CD4-positive, alpha-beta memory T cell (primary cell): ENCODE data around the gene PCID2. TPM values are rescaled to one million over a fixed set of nuclear protein-coding genes. Genes with fewer than 3 reads are reported as not detected.

Experiments used
- CTCF ChIA-PET: fragments of 350-600 bp; sonication (Branson Sonifier 250); formaldehyde crosslinking; loops from one replicate; lab custom pipeline; 2021; ENCODE audit warnings: inconsistent platforms; ENCODE audit not compliant: partially characterized antibody; lab: Charles Lee
- POLR2A ChIA-PET: fragments of 350-600 bp; sonication (Branson Sonifier 250); formaldehyde crosslinking; loops from one replicate; lab custom pipeline; 2021; ENCODE audit not compliant: partially characterized antibody; lab: Charles Lee
- DNase-seq, 5 donors: peaks; one replicate each; pipeline versions ENCODE4 v3.0.0 to v3.0.0-alpha.2; 2020 to 2022; ENCODE audit warnings: mixed read lengths in 1 of 5
- H3K27ac ChIP-seq: one replicate; pipeline ENCODE4 v1.7.0; 2013; ENCODE audit warnings: low read depth, low read length
- H3K27me3 ChIP-seq: 2 replicates; pipeline ENCODE4 v1.7.0; 2013; ENCODE audit warnings: mild to moderate bottlenecking, low read length, moderate library complexity; ENCODE audit not compliant: insufficient read depth
- H3K36me3 ChIP-seq: 2 replicates; pipeline ENCODE4 v1.7.0; 2013; ENCODE audit warnings: mild to moderate bottlenecking, low read length, moderate library complexity; ENCODE audit not compliant: insufficient read depth
- H3K4me1 ChIP-seq: 2 replicates; pipeline ENCODE4 v1.7.0; 2013; ENCODE audit warnings: mild to moderate bottlenecking, low read length, moderate library complexity; ENCODE audit not compliant: insufficient read depth
- H3K4me3 ChIP-seq, 2 donors: one replicate each; pipeline ENCODE4 v1.7.0; 2013; ENCODE audit warnings: low read length in 2 of 2, mild to moderate bottlenecking in 1 of 2
- H3K9me3 ChIP-seq, 2 donors: one replicate each; pipeline ENCODE4 v1.7.0; 2013; ENCODE audit warnings: low read length in 2 of 2, control low read depth in 1 of 2; ENCODE audit not compliant: control insufficient read depth in 1 of 2
- H3K27ac Mint-ChIP-seq, 7 donors: one replicate each; pipeline ENCODE4 v1.8.0; 2020 to 2021; ENCODE audit warnings: mixed read lengths in 7 of 7, mild to moderate bottlenecking in 6 of 7, inconsistent platforms in 3 of 7, moderate library complexity in 3 of 7
- H3K27me3 Mint-ChIP-seq, 2 donors: one replicate each; pipeline ENCODE4 v1.8.0; 2020 to 2021; ENCODE audit warnings: mixed read lengths in 2 of 2
- H3K36me3 Mint-ChIP-seq, 2 donors: one replicate each; pipeline ENCODE4 v1.8.0; 2020 to 2021; ENCODE audit warnings: mixed read lengths in 2 of 2, inconsistent platforms in 1 of 2, mild to moderate bottlenecking in 1 of 2
- H3K4me1 Mint-ChIP-seq, 4 donors: one replicate each; pipeline ENCODE4 v1.8.0; 2020 to 2021; ENCODE audit warnings: mixed read lengths in 4 of 4, mild to moderate bottlenecking in 1 of 4
- H3K4me3 Mint-ChIP-seq, 8 donors: one replicate each; pipeline ENCODE4 v1.8.0; 2020 to 2021; ENCODE audit warnings: mixed read lengths in 8 of 8, mild to moderate bottlenecking in 7 of 8, moderate library complexity in 6 of 8, inconsistent platforms in 3 of 8
- H3K9me3 Mint-ChIP-seq, 8 donors: one replicate each; pipeline ENCODE4 v1.8.0; 2020 to 2021; ENCODE audit warnings: mixed read lengths in 8 of 8, mild to moderate bottlenecking in 5 of 8, inconsistent platforms in 3 of 8, moderate library complexity in 1 of 8
- intact Hi-C: fragments of 100-400 bp; cut with micrococcal nuclease; formaldehyde crosslinking; loops from one replicate; pipeline ENCODE4 v1.15.1; 2023
- polyA plus RNA-seq, 2 donors: library from polyadenylated mRNA; unstranded; fragments of 300-500 nt; fragmentation: Illumina TruSeq; gene quantifications; one replicate each; pipeline ENCODE4 v1.2.3, GENCODE V29; 2021
- total RNA-seq, 2 experiments: library from RNA; stranded (reverse); gene quantifications; one replicate each; pipeline ENCODE4 v1.2.3, GENCODE V29; 2021

PCID2 gene
- total and polyA plus RNA-seq, 4 experiments from 2014 or later = 78.2 to 100 (median 82.3) TPM

- Mint-ChIP-seq H3K36me3 (peaks cover 67 to 78% of the 10 kb centered on the region in 2 donors), H3K9me3 (no peaks in the 10 kb centered on the region), H3K4me3 (no peak overlapping the region), H3K4me1 (peaks cover 0 to 5% (median 5%) of the 10 kb centered on the region in 4 donors), H3K27ac (peak overlapping the region in 1 of 7 donors; percentile 49), H3K27me3 (no peaks in the 10 kb centered on the region)
- no peaks in the 10 kb centered on the region for H3K9me3 ChIP-seq
- H3K4me3 ChIP-seq = no peak overlapping the region
- ChIA-PET CTCF (interaction anchor here (1.0 kb wide), 1 partner anchor 10 kb away, joined by 3 read pairs; no protein-coding TSS in a partner anchor), POLR2A (interaction anchor here (1.0 kb wide), 1 partner anchor 20 kb away, joined by 6 read pairs; the partner anchor contains the start of gene CUL4A)
- no peak for DNase-seq
- intact Hi-C loops = no loop called here
- peaks cover 68% of the 10 kb centered on the region for H3K36me3 ChIP-seq
- no peak overlapping the region for H3K27ac ChIP-seq
- no peaks in the 10 kb centered on the region for H3K4me1 ChIP-seq
- H3K27me3 ChIP-seq = no peaks in the 10 kb centered on the region
These were observed 20.7 kb upstream of the PCID2 start for GRCh38 chr13:113229161-113229560.

GRCh38 chr13:113226873-113227450, 18.5 kb upstream of the PCID2 start:
- intact Hi-C loops = no loop called here
- H3K27ac Mint-ChIP-seq = peak overlapping the region in 1 of 7 donors; percentile 50
- peaks cover 11 to 14% (median 14%) of the 10 kb centered on the region in 4 donors for H3K4me1 Mint-ChIP-seq
- peaks cover 62 to 79% of the 10 kb centered on the region in 2 donors for H3K36me3 Mint-ChIP-seq
- no peaks in the 10 kb centered on the region for H3K9me3 Mint-ChIP-seq
- Histone ChIP-seq H3K27me3 (no peaks in the 10 kb centered on the region), H3K9me3 (no peaks in the 10 kb centered on the region), H3K36me3 (peaks cover 66% of the 10 kb centered on the region), H3K4me1 (no peaks in the 10 kb centered on the region), H3K4me3 (no peak overlapping the region), H3K27ac (no peak overlapping the region)
- ChIA-PET CTCF (interaction anchor here (0.6 to 0.8 kb wide), 2 partner anchors 8 to 42 kb away, joined by 3 read pairs; no protein-coding TSS in a partner anchor), POLR2A (no interaction called here)
- H3K4me3 Mint-ChIP-seq = peak overlapping the region in 1 of 8 donors; percentile 73
- H3K27me3 Mint-ChIP-seq = no peaks in the 10 kb centered on the region
- DNase-seq = no peak

GRCh38 chr13:113225515-113225914, 17.0 kb upstream of the PCID2 start:
- intact Hi-C loops = no loop called here
- ChIA-PET POLR2A (no interaction called here), CTCF (no interaction called here)
- Histone ChIP-seq H3K4me3 (no peak overlapping the region), H3K4me1 (no peaks in the 10 kb centered on the region), H3K36me3 (peaks cover 77% of the 10 kb centered on the region), H3K27ac (peak overlapping the region; percentile 29), H3K27me3 (no peaks in the 10 kb centered on the region), H3K9me3 (no peaks in the 10 kb centered on the region)
- H3K27me3 Mint-ChIP-seq = no peaks in the 10 kb centered on the region
- H3K27ac Mint-ChIP-seq = no peak overlapping the region
- DNase-seq = no peak
- peaks cover 18 to 21% (median 19%) of the 10 kb centered on the region in 4 donors for H3K4me1 Mint-ChIP-seq
- no peaks in the 10 kb centered on the region for H3K9me3 Mint-ChIP-seq
- H3K4me3 Mint-ChIP-seq = no peak overlapping the region
- peaks cover 62 to 85% of the 10 kb centered on the region in 2 donors for H3K36me3 Mint-ChIP-seq

GRCh38 chr13:113224486-113224885, 16.0 kb upstream of the PCID2 start:
- Histone ChIP-seq H3K36me3 (peaks cover 69% of the 10 kb centered on the region), H3K9me3 (no peaks in the 10 kb centered on the region), H3K27me3 (no peaks in the 10 kb centered on the region), H3K4me3 (no peak overlapping the region), H3K4me1 (no peaks in the 10 kb centered on the region), H3K27ac (no peak overlapping the region)
- Mint-ChIP-seq H3K27ac (no peak overlapping the region), H3K27me3 (no peaks in the 10 kb centered on the region), H3K9me3 (no peaks in the 10 kb centered on the region), H3K36me3 (peaks cover 61 to 85% of the 10 kb centered on the region in 2 donors), H3K4me3 (no peak overlapping the region), H3K4me1 (peaks cover 20 to 28% (median 25%) of the 10 kb centered on the region in 4 donors)
- DNase-seq = no peak
- POLR2A ChIA-PET = interaction anchor here (1.0 kb wide), 1 partner anchor 15 kb away, joined by 4 read pairs; the partner anchor contains the start of gene CUL4A
- intact Hi-C loops = no loop called here
- CTCF ChIA-PET = no interaction called here

- peaks cover 64% of the 10 kb centered on the region for H3K36me3 ChIP-seq
- no peak overlapping the region for H3K27ac ChIP-seq
- peaks cover 4% of the 10 kb centered on the region for H3K4me1 ChIP-seq
- ChIA-PET POLR2A (interaction anchor here (0.9 kb wide), 1 partner anchor 68 kb away, joined by 3 read pairs; no protein-coding TSS in a partner anchor), CTCF (no interaction called here)
- H3K27me3 Mint-ChIP-seq = no peaks in the 10 kb centered on the region
- no peak overlapping the region for H3K4me3 Mint-ChIP-seq
- no peaks in the 10 kb centered on the region for H3K9me3 ChIP-seq
- H3K36me3 Mint-ChIP-seq = peaks cover 53 to 78% of the 10 kb centered on the region in 2 donors
- peaks cover 23 to 32% (median 28%) of the 10 kb centered on the region in 4 donors for H3K4me1 Mint-ChIP-seq
- intact Hi-C loops = no loop called here
- no peaks in the 10 kb centered on the region for H3K27me3 ChIP-seq
- H3K9me3 Mint-ChIP-seq = no peaks in the 10 kb centered on the region
- H3K4me3 ChIP-seq = no peak overlapping the region
- no peak for DNase-seq
- no peak overlapping the region for H3K27ac Mint-ChIP-seq
These were observed 14.6 kb upstream of the PCID2 start for GRCh38 chr13:113223070-113223469.

GRCh38 chr13:113220877-113221276, 12.4 kb upstream of the PCID2 start:
- Mint-ChIP-seq H3K27ac (peak overlapping the region in 5 of 7 donors; percentile 5 to 67 (median 55)), H3K27me3 (no peaks in the 10 kb centered on the region), H3K9me3 (no peaks in the 10 kb centered on the region), H3K4me1 (peaks cover 22 to 31% (median 27%) of the 10 kb centered on the region in 4 donors), H3K36me3 (peaks cover 40 to 62% of the 10 kb centered on the region in 2 donors), H3K4me3 (no peak overlapping the region)
- Histone ChIP-seq H3K9me3 (no peaks in the 10 kb centered on the region), H3K27me3 (no peaks in the 10 kb centered on the region), H3K4me1 (peaks cover 15% of the 10 kb centered on the region), H3K27ac (no peak overlapping the region), H3K4me3 (no peak overlapping the region), H3K36me3 (peaks cover 47% of the 10 kb centered on the region)
- DNase-seq = peak in 3 of 5 donors; percentile 12 to 25 (median 18)
- POLR2A ChIA-PET = no interaction called here
- intact Hi-C loops = loop anchor here (1.0 kb wide), 1 partner anchor 279 kb away; no protein-coding TSS in a partner anchor
- CTCF ChIA-PET = interaction anchor here (0.8 kb wide), 1 partner anchor 11 kb away, joined by 3 read pairs; no protein-coding TSS in a partner anchor

GRCh38 chr13:113220141-113220598, 11.7 kb upstream of the PCID2 start:
- POLR2A ChIA-PET = interaction anchor here (2.4 kb wide), 1 partner anchor 11 kb away, joined by 8 read pairs; the partner anchor contains the start of genes CUL4A and PCID2

More at GRCh38 chr13:113220141-113220598, 11.7 kb upstream of the PCID2 start:
- Histone ChIP-seq H3K4me3 (no peak overlapping the region), H3K27ac (no peak overlapping the region), H3K36me3 (peaks cover 40% of the 10 kb centered on the region), H3K4me1 (peaks cover 23% of the 10 kb centered on the region), H3K9me3 (no peaks in the 10 kb centered on the region), H3K27me3 (no peaks in the 10 kb centered on the region)
- no peak for DNase-seq
- CTCF ChIA-PET = no interaction called here
- Mint-ChIP-seq H3K4me3 (no peak overlapping the region), H3K36me3 (peaks cover 39 to 57% of the 10 kb centered on the region in 2 donors), H3K27ac (no peak overlapping the region), H3K4me1 (peaks cover 22 to 31% (median 27%) of the 10 kb centered on the region in 4 donors), H3K27me3 (no peaks in the 10 kb centered on the region), H3K9me3 (no peaks in the 10 kb centered on the region)
- intact Hi-C loops = no loop called here
